GM19240 (cell line): ENCODE data around the gene HIVEP3.
A peak's percentile ranks its signal among the peaks of the same experiment; 100 is the strongest.

Experiments
- DNase-seq: peaks from one replicate; pipeline ENCODE4 v3.0.0; 2011; ENCODE audit warnings: low spot score; ENCODE audit not compliant: insufficient read length

The HIVEP3 gene

GRCh38 chr1:41691424-41691823, 227.3 kb downstream of the HIVEP3 start:
- no peak for DNase-seq

GRCh38 chr1:41690331-41690730, 228.4 kb downstream of the HIVEP3 start:
- no peak for DNase-seq

- DNase-seq: no peak
Observed at GRCh38 chr1:41689558-41689981, 229.2 kb downstream of the HIVEP3 start.

- DNase-seq: no peak
Observed at GRCh38 chr1:41689139-41689538, 229.6 kb downstream of the HIVEP3 start.

GRCh38 chr1:41687007-41687406, 231.7 kb downstream of the HIVEP3 start:
- no peak for DNase-seq

- no peak for DNase-seq
Observed at GRCh38 chr1:41683681-41684500, 234.8 kb downstream of the HIVEP3 start.

- no peak for DNase-seq
Observed at GRCh38 chr1:41682845-41683625, 235.7 kb downstream of the HIVEP3 start.

GRCh38 chr1:41682149-41682548, 236.6 kb downstream of the HIVEP3 start:
- no peak for DNase-seq

- DNase-seq: no peak
Observed at GRCh38 chr1:41681331-41682098, 237.2 kb downstream of the HIVEP3 start.

GRCh38 chr1:41679994-41680393, 238.7 kb downstream of the HIVEP3 start:
- DNase-seq: no peak

GRCh38 chr1:41679531-41679930, 239.2 kb downstream of the HIVEP3 start:
- no peak for DNase-seq

GRCh38 chr1:41678111-41678878, 240.4 kb downstream of the HIVEP3 start:
- no peak for DNase-seq

- no peak for DNase-seq
Observed at GRCh38 chr1:41677620-41678019, 241.1 kb downstream of the HIVEP3 start.

- DNase-seq: no peak
Observed at GRCh38 chr1:41675401-41675800, 243.3 kb downstream of the HIVEP3 start.

- no peak for DNase-seq
Observed at GRCh38 chr1:41674522-41674921, 244.2 kb downstream of the HIVEP3 start.

- DNase-seq: no peak
Observed at GRCh38 chr1:41673806-41674205, 244.9 kb downstream of the HIVEP3 start.

- peak; percentile 45 for DNase-seq
Observed at GRCh38 chr1:41673378-41673777, 245.3 kb downstream of the HIVEP3 start.

- no peak for DNase-seq
Observed at GRCh38 chr1:41672641-41673361, 245.9 kb downstream of the HIVEP3 start.

- no peak for DNase-seq
Observed at GRCh38 chr1:41672173-41672572, 246.5 kb downstream of the HIVEP3 start.

GRCh38 chr1:41671116-41671755, 247.5 kb downstream of the HIVEP3 start:
- no peak for DNase-seq
